Head of caudate nucleus (tissue), 42 donors: ENCODE data around the gene RICTOR.

ENCODE experiments used
- DNase-seq, 42 donors: peaks; one replicate each; pipeline versions ENCODE4 v3.0.0 to v3.0.0-alpha.2; 2020 to 2021; ENCODE audit warnings: mixed read lengths in 7 of 42
- intact Hi-C: fragments of 100-400 bp; cut with DNase I; formaldehyde crosslinking; loops from one replicate; pipeline ENCODE4 v1.15.0; 2022

RICTOR gene

DNA sequence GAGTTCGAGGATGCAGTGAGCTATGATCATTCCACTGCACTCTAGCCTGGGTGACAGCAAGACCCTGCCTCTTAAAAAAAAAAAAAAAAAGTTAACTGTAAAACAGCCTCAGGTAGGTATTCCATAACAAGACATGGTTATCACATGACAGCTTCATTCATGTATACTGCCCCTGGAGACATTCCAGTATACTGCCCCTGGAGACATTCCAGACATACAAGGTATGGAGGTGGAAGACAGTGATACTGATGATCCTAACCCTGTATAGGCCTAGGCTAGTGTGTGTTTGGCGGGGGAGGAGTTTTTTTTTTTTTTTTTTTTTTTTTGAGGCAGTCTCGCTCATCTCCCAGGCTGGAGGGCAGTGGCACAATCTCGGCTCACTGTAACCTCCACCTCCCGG, 105.5 kb downstream of the RICTOR start:
- intact Hi-C loops = no loop called here
- no peak for DNase-seq

- intact Hi-C loops = no loop called here
- DNase-seq = no peak
These were observed 112.5 kb downstream of the RICTOR start for GRCh38 chr5:38961691-38962090.

GRCh38 chr5:38953426-38954012, 120.7 kb downstream of the RICTOR start:
- DNase-seq = no peak
- intact Hi-C loops = no loop called here

- no peak for DNase-seq
- intact Hi-C loops = no loop called here
These were observed 125.7 kb downstream of the RICTOR start for GRCh38 chr5:38948501-38948900.

DNA sequence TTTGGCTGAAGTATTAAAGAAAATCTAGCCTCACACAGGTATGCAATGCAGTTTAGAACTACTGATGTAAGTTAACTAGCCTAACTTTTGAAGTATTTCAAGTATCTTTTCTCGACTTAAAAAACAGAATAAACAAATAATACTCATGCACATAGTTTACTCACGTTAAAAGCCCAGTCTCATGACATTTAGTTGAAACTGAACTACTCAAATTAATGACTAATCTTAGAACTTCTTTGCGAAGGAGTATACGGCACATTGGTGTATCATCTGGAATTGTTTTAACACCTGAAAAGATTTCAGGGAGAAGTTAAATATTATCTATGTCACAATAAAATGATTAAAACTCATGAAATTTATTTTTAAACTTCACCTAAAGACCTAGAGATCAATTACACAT, 129.9 kb downstream of the RICTOR start:
- intact Hi-C loops = no loop called here
- DNase-seq = no peak

DNA sequence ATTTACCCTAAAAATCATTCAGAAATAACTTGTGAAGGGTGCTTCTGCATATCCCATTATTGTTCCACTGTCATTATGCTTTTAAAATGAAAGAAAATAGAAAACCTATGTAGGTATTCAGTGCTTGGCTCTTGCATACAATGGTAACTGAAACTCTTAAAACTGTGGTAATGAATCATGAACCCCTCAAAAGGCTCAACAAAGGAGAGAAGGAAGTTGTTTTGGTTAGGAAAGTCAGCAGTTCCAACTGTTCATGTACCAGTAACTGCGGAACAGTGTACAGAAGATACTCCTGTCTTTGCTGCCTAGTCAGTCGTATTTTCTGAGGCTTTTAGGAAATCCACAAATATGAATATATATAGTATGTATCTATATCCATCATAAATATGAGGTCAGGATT, 132.3 kb downstream of the RICTOR start:
- DNase-seq = no peak
- intact Hi-C loops = no loop called here

DNA sequence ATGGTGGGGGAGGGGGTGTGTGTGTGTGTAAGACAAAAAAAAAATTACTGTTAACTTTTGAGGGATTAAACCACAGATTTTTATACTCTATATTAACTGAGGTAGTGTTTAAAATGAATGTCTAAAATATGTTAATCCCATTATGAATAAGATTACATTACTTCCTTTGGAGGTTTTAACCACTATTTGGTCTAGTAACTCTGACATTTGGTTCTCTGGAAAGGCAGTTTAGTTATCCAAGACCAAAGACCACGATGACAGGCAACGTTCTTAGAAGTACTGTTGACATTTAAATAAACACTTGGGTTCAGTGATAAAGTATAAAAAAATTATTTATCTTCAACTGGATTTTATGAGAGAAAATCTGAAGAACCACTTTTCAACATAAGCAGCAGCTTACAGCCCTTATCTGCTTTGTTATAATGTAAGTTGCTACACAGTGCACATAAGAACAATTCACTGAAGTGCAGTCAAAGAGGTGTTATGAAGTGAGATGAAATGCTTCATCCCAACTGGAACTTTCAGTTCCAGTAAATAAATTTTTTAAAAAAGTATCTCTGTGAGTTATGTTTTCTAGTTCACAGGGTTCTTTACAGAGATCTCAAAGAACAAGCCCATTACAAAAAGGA, 133.9 kb downstream of the RICTOR start:
- no peak for DNase-seq
- intact Hi-C loops = no loop called here

GRCh38 chr5:38938973-38939372, 135.2 kb downstream of the RICTOR start:
- no peak for DNase-seq
- intact Hi-C loops = no loop called here

DNA sequence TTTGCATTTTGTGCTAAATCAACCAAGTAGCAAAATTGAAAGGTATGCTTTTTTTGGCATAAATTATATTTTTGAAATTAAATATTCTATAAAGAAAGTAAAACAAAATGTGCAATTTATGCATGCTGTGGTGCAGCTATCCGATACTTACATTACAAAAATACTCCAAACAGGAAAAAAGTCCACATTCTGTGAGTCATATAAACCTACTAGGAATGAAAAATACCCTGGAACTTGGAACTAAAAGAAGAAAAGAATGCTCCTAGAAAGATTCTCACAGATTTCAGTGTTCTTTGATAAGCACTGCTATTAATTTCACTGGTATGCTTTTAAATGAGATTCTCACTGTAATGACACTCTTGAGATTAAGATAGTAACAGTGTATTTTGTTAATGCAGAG, 135.8 kb downstream of the RICTOR start:
- no peak for DNase-seq
- intact Hi-C loops = no loop called here

DNA sequence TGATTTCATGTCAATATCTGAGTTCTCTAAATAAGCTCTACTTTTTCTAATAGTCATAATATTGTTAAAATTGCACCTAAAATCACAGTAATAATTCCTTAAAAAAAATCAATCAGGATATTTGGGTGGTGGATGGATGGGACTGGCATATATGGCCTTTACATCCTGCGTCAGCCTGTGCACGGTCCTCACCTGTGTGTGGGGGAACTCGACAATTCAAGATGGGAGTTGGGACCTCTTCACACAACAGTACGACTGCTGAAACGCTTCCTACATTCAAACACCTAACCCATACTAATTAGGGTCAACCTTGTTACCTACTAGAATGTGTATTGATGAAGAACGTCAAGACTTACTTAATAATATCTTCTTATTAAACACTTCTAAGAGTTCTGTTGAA, 137.9 kb downstream of the RICTOR start:
- no peak for DNase-seq
- intact Hi-C loops = no loop called here

DNA sequence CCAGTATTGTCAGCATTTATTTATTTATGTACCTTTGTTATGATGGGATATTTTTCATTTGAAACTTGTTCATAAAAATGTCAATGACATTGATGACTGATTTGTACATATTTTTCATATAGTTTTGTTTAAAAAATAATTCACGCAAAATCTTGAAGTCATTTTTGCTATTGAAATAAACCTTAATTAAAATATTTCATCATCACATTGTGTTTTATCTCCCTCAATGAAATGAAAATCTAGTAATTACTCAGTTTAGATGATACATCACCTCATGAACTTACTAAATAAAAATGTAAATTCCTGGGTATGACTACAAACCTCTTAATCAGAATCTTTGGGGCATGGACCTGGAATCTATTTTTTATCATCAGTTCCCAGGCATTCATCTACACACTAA, 138.8 kb downstream of the RICTOR start:
- no peak for DNase-seq
- intact Hi-C loops = no loop called here

DNA sequence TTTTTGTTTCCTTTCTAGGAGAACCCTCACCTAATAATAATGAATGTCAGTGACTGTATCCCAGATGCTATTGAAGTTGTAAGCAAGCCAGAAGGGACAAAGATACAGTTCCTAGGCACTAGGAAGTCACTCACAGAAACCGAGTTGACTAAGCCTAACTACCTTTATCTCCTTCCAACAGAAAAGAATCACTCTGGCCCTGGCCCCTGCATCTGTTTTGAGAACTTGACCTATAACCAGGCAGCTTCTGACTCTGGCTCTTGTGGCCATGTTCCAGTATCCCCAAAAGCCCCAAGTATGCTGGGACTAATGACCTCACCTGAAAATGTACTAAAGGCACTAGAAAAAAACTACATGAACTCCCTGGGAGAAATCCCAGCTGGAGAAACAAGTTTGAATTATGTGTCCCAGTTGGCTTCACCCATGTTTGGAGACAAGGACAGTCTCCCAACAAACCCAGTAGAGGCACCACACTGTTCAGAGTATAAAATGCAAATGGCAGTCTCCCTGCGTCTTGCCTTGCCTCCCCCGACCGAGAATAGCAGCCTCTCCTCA, 141.3 kb downstream of the RICTOR start:
- DNase-seq = no peak
- intact Hi-C loops = no loop called here

GRCh38 chr5:38931731-38932130, 142.5 kb downstream of the RICTOR start:
- no peak for DNase-seq
- intact Hi-C loops = no loop called here

- DNase-seq = no peak
- intact Hi-C loops = no loop called here
These were observed 144.4 kb downstream of the RICTOR start for GRCh38 chr5:38929838-38930237.

GRCh38 chr5:38927470-38927869, 146.7 kb downstream of the RICTOR start:
- no peak for DNase-seq
- intact Hi-C loops = no loop called here

DNA sequence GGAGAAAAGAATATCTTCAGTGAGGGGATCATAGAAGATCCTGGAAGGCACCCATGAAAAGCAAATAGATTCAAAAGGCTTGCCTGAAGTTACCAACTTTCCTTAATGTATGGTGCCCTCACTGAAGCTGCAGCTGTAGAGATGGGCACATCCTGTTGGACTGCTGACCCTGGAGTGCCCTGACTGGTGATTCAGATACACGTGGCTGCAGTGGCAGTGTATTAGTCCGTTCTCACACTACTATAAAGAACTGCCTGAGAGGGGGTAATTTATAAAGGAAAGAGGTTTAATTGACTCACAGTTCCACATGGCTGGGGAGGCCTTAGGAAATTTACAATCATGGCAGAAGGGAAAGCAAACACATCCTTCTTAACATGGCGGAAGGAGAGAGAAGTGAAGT, 148.1 kb downstream of the RICTOR start:
- no peak for DNase-seq
- intact Hi-C loops = no loop called here

DNA sequence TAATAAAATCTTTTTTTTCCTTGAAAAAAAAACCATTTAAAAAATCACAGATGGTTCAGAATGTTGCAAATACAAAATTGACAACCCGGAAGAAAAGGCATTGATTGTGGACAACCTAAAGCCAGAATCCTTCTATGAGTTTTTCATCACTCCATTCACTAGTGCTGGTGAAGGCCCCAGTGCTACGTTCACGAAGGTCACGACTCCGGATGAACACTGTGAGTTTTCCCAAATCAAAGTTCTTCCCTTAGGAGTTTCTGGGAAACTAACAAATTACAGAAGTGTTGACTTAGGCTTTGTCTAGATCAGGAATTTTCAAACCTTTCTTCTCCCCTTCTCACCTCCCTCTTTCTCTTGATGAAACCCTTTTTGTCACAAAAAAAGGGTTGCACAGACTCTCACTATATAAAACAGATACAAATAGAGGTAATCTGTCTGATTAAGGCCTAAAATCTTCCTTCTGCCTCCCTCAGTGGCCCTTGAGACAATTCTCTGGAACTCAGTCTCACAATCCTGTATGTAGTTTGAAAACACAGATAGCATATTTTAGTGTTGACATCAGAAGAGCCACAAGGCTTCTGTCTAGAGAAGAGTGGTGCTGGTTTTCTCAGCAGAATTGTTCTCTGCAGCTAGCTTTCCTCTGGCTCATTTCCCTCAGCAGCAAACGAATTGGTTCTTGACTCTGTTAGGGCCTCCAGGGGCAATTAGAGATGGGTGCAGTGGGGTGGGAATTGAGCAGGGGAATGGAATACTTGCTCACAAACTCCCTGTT, 148.9 kb downstream of the RICTOR start:
- DNase-seq = no peak
- intact Hi-C loops = no loop called here

- no peak for DNase-seq
- intact Hi-C loops = no loop called here
These were observed 150.3 kb downstream of the RICTOR start for GRCh38 chr5:38923661-38924451.

DNA sequence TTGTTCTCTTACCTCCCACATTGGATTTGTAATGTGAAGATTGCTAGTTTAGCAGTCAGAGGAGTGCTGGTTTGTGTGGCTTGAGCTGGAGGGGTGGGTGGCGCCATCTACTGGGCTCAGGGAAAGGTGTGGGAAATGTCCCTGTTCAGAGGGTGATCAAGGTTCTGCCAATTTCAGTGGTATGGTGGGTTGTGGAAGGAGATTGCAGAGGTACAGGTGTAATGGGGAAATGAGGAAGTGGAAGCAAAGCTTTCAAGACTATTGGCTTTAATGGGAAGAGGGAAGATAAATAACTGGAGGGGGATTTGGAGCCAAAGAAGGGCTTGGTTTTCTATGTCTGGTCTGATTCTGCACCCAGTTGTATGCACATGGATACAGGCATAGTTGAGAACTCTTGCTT, 152.0 kb downstream of the RICTOR start:
- DNase-seq = peak; percentile 9 to 86 (median 58)

DNA sequence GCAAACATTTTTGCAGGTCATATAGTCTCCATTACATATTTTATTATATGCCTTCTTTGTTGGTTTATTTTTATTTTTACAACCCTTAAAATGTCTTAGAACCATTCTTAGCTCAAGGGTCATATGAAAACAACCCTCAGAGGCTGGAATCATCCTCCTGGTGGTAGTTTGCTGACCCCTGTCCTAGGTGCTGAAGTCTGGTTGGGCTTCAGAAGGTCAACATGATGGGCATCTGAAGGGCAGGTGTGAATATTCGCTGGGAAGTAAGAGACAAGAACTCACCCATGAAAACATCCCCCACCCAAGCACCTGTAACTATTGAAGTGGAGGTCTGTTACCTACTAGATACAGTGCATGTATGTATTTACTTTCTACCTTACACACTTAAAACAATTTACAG, 153.0 kb downstream of the RICTOR start:
- intact Hi-C loops = no loop called here
- no peak for DNase-seq

More for the DNA sequence above, 152.0 kb downstream of the RICTOR start:
- intact Hi-C loops = no loop called here
